HTERT RPE-1 (cell line): ENCODE results near the gene IGF1R.

Experiments used
- in situ Hi-C: fragments of 300-500 bp; cut with MboI; formaldehyde crosslinking; loops from 4 replicates; pipeline ENCODE4 v1.14.3; 2020; ENCODE audit warnings: low sequenced_read_pairs

The IGF1R gene

GRCh38 chr15:98772895-98773294 lies 124.6 kb downstream of the IGF1R start:
- in situ Hi-C loops, result no loop called here

DNA sequence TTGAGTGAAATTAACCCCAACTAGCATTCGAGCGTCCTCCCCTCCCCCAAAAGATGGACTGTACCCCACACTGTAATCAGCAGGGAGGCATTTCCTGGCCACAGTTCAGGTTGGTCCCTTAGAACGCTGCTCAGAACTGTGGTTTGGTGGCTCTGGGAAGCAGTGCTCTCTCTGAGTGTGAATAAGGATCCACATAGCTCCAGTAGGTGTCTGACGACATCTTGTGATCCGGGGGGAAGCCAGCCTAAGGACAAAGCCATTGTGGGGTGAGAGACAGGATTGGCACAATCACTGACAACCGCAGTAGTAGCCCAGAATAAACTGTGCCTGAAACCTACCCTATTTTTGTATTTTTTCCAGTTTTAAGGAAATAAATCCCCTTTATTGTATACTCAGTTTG lies 125.3 kb downstream of the IGF1R start:
- in situ Hi-C loops, result no loop called here

GRCh38 chr15:98774756-98775497 lies 126.6 kb downstream of the IGF1R start:
- in situ Hi-C loops, result no loop called here

DNA sequence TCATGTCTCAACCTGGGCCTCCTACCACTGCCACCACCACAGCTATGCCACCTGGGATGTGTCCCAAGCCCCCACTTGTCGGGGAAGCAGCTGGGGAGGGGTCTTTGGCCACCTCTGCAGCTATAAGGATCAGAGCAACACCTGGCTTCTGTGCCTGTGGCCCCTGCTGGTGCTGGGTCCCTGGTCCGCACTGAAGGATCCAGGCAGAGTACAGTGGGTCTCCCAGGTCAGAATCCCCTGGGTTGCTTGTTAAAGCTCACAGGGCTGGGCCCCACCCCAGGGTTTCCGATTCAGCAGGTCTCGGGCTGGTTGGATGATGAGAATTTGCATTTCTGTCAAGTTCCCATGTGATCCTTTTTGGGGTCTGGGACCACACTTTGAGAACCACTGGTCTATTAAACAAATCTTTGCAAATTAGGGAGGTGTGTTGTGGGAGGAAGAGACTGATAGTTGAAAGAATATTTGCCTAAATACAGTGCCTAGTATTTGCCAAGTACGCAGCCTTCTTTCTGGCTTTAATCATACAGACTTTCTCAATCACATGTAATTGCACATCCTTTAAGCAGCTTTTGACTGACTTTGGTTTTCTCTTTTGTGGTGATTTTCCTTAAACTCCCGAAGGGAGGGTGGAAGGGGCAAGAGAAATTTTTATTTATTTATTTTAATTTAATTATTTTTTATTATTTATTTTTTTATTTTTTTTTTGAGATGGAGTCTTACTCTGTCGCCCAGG lies 127.3 kb downstream of the IGF1R start:
- in situ Hi-C loops, result no loop called here

- in situ Hi-C loops, result no loop called here
These were observed 128.4 kb downstream of the IGF1R start for GRCh38 chr15:98776607-98777281.

DNA sequence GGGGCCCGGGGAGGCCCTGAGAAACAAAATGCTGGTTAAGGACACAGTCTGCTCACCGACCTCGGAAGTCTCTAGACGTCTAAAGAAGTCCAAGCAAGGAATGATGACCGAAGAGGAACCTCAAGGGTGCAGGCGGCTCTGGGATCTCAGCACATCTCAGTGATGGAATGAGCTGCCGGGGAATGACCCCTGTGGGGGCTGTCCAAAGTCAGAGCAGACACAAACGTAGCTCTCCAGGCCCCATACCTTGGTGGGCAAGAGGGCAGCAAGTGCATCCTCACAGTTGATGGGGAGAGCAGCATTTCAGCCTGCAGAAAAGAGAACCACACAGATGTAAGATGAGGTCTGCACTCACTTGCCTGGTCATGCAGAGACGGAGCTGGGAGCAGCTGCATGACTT lies 129.1 kb downstream of the IGF1R start:
- in situ Hi-C loops, result no loop called here

- in situ Hi-C loops, result no loop called here
These were observed 130.1 kb downstream of the IGF1R start for GRCh38 chr15:98778263-98778959.

GRCh38 chr15:98778960-98779359 lies 130.6 kb downstream of the IGF1R start:
- in situ Hi-C loops, result no loop called here

GRCh38 chr15:98779463-98780071 lies 131.2 kb downstream of the IGF1R start:
- in situ Hi-C loops, result no loop called here

DNA sequence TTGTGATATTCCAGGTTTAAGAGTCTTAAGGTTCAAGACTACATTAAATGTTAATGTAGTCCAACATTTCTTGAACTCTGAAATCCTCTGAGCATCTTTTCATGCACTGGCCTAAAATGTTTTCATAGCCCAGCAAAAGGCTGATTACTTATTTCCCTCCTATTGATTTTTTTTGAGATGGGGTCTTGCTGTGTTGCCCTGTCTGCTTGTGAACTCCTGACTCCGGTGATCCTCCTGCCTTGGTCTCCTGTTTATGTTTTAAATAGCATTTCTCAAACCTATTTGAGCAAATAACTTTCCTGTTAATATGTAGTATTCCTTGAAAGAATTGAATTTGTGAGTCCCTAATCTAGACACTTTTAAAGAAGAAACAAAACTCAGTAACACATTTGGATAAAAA lies 133.5 kb downstream of the IGF1R start:
- in situ Hi-C loops, result no loop called here

GRCh38 chr15:98782801-98783200 lies 134.5 kb downstream of the IGF1R start:
- in situ Hi-C loops, result no loop called here

DNA sequence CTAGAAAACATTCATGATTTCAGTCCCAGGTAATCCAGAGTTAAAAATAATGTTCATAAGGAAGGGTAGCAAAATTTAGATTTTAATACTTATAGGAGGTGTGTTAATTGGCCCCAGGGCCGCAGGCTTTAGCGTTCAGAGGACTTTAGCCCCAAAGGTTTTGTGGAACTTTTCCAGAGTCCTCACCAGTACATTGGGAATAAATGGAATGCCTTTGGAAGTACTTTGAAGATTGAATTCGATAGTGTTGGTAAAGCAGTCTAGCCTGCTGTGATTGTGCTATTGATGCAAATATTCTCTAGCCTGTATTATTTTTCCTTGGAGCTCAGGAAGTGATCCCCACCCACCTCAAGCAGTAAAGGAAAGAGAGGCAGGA lies 137.1 kb downstream of the IGF1R start:
- in situ Hi-C loops, result no loop called here

GRCh38 chr15:98785807-98786621 lies 137.7 kb downstream of the IGF1R start:
- in situ Hi-C loops, result no loop called here

DNA sequence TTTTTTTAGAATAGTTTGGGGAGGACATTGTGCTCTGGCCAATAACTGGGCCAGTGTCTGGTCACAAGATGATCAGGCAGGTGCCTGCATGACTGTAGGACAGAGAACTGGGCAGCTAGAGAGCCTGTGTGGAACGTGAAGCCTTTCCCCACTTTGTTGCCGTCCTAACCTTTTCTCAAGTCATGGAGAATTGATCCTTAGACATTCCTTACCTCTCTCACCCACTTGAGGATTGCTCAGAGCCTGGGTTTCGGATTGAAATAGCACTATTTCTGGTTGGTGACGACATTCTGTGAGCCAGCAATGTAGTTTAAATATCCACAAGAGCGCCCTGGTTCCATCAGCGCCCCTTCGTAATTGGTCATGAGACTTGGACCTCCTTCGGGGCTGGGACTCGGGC lies 138.4 kb downstream of the IGF1R start:
- in situ Hi-C loops, result no loop called here

DNA sequence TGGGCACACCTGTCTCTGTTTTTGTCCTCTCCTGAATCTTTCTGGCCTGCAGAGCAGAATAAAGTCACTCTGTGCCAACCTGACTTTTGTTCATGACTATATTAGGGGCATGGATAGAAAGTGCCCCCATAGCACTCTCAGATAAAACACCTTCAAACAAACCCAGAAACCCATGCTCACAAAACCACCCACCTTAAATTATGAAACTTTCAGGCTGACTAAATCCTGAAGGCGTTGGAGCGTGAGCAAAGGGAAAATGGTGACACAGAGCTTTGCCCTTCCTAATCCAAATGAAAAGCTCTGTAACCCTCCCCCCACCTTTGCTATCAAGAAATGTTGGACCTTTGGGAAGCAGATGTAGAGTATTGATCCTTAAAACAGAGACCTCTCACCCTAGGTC lies 138.9 kb downstream of the IGF1R start:
- in situ Hi-C loops, result no loop called here

- in situ Hi-C loops, result no loop called here
These were observed 139.8 kb downstream of the IGF1R start for GRCh38 chr15:98787936-98788757.

GRCh38 chr15:98789020-98789419 lies 140.7 kb downstream of the IGF1R start:
- in situ Hi-C loops, result no loop called here

- in situ Hi-C loops, result no loop called here
These were observed 141.9 kb downstream of the IGF1R start for GRCh38 chr15:98790270-98790669.

- in situ Hi-C loops, result no loop called here
These were observed 142.8 kb downstream of the IGF1R start for GRCh38 chr15:98791046-98791701.
